ES-I3 (cell line): ENCODE results near the gene CCDC3.

Experiments
- H3K36me3 ChIP-seq: 2 replicates; pipeline ENCODE4 v1.6.1; 2013; ENCODE audit warnings: mild to moderate bottlenecking, low read length, control low read depth, moderate library complexity; ENCODE audit not compliant: insufficient read depth
- H3K4me1 ChIP-seq: 2 replicates; pipeline ENCODE4 v1.6.1; 2013; ENCODE audit warnings: mild to moderate bottlenecking, control low read depth, low read length; ENCODE audit not compliant: insufficient read depth
- H3K9ac ChIP-seq: 2 replicates; pipeline ENCODE4 v1.6.1; 2013; ENCODE audit warnings: low read depth, mild to moderate bottlenecking, low read length, moderate library complexity
- H3K9me3 ChIP-seq: 2 replicates; pipeline ENCODE4 v1.6.1; 2013; ENCODE audit warnings: mild to moderate bottlenecking, low read length, moderate library complexity; ENCODE audit not compliant: control insufficient read depth, insufficient read depth

Gene CCDC3

DNA sequence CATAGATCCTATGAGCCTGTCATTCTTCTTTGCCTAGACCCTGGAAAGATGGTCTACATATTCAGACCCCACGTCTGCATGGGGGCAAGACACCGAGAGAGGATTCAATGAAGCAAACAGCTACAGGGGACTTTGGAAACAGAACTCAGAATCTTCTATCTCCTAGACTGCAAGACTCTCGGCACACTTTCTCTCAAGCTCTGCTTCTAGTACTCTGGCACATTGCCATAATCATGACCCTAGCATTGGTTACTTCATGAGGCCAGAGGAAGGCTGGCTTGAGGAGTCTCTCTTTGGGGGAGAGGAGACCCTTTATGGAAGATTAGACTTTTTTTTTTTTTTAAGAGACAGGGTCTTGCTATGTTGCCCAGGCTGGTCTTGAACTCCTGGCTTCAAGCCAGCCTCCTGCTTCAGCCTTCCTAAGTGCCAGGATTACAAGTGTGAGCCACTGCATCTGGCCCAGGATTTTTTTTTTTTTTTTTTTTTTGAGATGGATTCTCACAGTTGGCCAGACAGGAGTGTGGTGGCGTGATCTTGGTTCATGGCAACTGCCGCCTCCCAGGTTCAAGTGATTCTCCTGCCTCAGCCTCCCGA, 20.7 kb downstream of the CCDC3 start:
- Histone ChIP-seq H3K4me1 (no peaks in the 10 kb centered on the region), H3K9ac (no peak overlapping the region), H3K36me3 (no peaks in the 10 kb centered on the region), H3K9me3 (no peaks in the 10 kb centered on the region)

DNA sequence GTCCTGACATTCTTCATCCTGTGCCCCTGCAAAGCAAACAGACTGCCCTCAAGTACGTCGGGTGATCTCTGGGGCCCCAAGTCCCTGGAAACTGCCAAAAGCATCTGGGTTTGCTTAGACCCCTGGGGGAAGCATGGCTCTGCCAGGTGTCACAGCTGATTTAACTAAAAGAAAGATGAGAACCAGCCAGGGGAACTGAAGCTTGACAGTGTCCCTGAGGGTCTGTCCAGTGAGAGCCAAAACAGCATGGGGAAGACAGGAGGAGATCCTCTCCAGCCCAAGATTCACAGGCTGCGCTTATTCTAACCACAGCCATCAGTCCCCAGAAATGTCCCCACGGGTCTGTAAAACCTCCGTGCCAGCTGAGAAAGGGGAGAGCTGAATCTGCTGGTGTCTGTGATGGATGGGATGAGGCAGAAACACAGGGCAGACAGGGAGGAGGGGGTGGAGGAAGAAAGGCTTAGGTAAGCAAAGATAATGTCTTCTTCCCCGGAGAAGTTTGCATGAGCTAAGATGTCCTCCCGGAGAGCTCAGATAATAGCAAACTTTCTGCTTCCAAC, 21.3 kb downstream of the CCDC3 start:
- Histone ChIP-seq H3K36me3 (no peaks in the 10 kb centered on the region), H3K9me3 (no peaks in the 10 kb centered on the region), H3K4me1 (no peaks in the 10 kb centered on the region), H3K9ac (no peak overlapping the region)

GRCh38 chr10:12978891-12979290, 22.6 kb downstream of the CCDC3 start:
- Histone ChIP-seq H3K9me3 (no peaks in the 10 kb centered on the region), H3K9ac (no peak overlapping the region), H3K36me3 (no peaks in the 10 kb centered on the region), H3K4me1 (no peaks in the 10 kb centered on the region)

GRCh38 chr10:12975906-12976305, 25.6 kb downstream of the CCDC3 start:
- H3K9me3 ChIP-seq = no peaks in the 10 kb centered on the region
- no peaks in the 10 kb centered on the region for H3K4me1 ChIP-seq
- H3K36me3 ChIP-seq = no peaks in the 10 kb centered on the region
- no peak overlapping the region for H3K9ac ChIP-seq

DNA sequence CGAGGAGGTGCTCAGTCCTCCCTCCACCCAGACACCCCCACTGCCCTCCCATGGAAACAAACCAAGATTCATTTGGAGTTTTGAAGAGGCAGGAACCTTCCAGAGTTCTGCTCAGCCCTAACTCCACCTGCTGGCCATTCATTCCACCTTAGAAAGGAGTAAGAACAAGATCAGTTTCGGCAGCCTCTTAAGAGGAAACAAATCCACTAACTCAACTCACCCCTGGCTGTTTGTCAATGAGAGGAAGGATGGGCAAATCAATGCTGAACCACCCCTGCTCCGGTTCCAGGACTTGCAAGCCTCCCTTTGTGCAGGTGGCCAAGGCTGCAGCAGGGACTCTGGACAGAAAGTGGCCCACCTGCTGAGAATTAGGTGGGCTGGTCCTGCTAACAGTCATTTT, 26.2 kb downstream of the CCDC3 start:
- H3K9me3 ChIP-seq = no peaks in the 10 kb centered on the region
- H3K4me1 ChIP-seq = no peaks in the 10 kb centered on the region
- no peak overlapping the region for H3K9ac ChIP-seq
- H3K36me3 ChIP-seq = no peaks in the 10 kb centered on the region

DNA sequence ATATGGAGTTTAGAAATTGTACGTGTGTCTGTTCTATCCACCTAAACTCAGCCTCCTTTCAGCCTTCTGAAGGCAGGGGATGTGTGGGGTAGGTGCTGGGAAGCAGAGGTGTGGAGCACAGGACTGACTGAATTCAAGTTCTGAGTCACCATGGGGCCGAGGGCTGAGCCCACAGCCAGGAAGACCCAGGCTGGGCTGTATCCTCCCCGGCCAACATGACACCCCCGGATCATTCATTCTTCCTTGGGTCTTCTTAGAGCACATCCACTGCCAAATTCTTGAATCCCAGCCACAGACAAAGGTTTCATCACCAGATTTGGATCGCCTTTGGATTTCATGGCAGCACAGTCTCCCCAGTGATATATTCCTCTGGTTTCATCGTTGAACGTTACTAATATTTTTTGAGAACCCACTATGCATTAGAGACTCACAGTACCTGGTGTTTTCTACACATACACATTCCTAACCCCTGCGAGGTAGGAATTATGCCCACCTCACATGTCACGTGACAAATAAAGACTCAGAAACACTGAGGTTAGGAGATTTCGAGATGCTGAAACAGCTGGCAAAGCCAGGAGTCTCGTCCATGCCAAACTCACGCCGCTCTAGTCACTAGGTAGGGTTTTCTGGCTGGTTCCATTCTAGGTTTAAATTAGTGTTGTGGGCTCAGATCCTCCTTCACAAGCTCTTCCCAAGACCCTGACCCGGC, 26.9 kb downstream of the CCDC3 start:
- Histone ChIP-seq H3K4me1 (no peaks in the 10 kb centered on the region), H3K9ac (no peak overlapping the region), H3K36me3 (no peaks in the 10 kb centered on the region), H3K9me3 (no peaks in the 10 kb centered on the region)

- Histone ChIP-seq H3K9me3 (no peaks in the 10 kb centered on the region), H3K9ac (no peak overlapping the region), H3K4me1 (no peaks in the 10 kb centered on the region), H3K36me3 (no peaks in the 10 kb centered on the region)
Measured at GRCh38 chr10:12974078-12974477, 27.4 kb downstream of the CCDC3 start.

- H3K9ac ChIP-seq = no peak overlapping the region
- no peaks in the 10 kb centered on the region for H3K4me1 ChIP-seq
- H3K36me3 ChIP-seq = no peaks in the 10 kb centered on the region; the same call in 1 of the 2 replicates
- H3K9me3 ChIP-seq = no peaks in the 10 kb centered on the region
Measured at GRCh38 chr10:12973149-12973718, 28.3 kb downstream of the CCDC3 start.

- Histone ChIP-seq H3K9ac (no peak overlapping the region), H3K4me1 (no peaks in the 10 kb centered on the region), H3K36me3 (no peaks in the 10 kb centered on the region; the same call in 1 of the 2 replicates), H3K9me3 (no peaks in the 10 kb centered on the region)
Measured at GRCh38 chr10:12972146-12972545, 29.4 kb downstream of the CCDC3 start.

- Histone ChIP-seq H3K9ac (no peak overlapping the region), H3K4me1 (no peaks in the 10 kb centered on the region), H3K36me3 (no peaks in the 10 kb centered on the region; the same call in 1 of the 2 replicates), H3K9me3 (no peaks in the 10 kb centered on the region)
Measured at GRCh38 chr10:12971001-12971788, 30.3 kb downstream of the CCDC3 start.

- H3K4me1 ChIP-seq = no peaks in the 10 kb centered on the region
- H3K9ac ChIP-seq = no peak overlapping the region
- H3K9me3 ChIP-seq = no peaks in the 10 kb centered on the region
- no peaks in the 10 kb centered on the region; the same call in 1 of the 2 replicates for H3K36me3 ChIP-seq
Measured at GRCh38 chr10:12969951-12970350, 31.6 kb downstream of the CCDC3 start.

- H3K9me3 ChIP-seq = no peaks in the 10 kb centered on the region
Measured at GRCh38 chr10:12966067-12966466, 35.4 kb downstream of the CCDC3 start.

GRCh38 chr10:12965571-12965970, 35.9 kb downstream of the CCDC3 start:
- no peaks in the 10 kb centered on the region for H3K4me1 ChIP-seq
- H3K36me3 ChIP-seq = no peaks in the 10 kb centered on the region; the same call in 1 of the 2 replicates
- H3K9me3 ChIP-seq = no peaks in the 10 kb centered on the region
- no peak overlapping the region for H3K9ac ChIP-seq

More at GRCh38 chr10:12966067-12966466, 35.4 kb downstream of the CCDC3 start:
- H3K4me1 ChIP-seq = no peaks in the 10 kb centered on the region
- no peak overlapping the region for H3K9ac ChIP-seq
- no peaks in the 10 kb centered on the region; the same call in 1 of the 2 replicates for H3K36me3 ChIP-seq

DNA sequence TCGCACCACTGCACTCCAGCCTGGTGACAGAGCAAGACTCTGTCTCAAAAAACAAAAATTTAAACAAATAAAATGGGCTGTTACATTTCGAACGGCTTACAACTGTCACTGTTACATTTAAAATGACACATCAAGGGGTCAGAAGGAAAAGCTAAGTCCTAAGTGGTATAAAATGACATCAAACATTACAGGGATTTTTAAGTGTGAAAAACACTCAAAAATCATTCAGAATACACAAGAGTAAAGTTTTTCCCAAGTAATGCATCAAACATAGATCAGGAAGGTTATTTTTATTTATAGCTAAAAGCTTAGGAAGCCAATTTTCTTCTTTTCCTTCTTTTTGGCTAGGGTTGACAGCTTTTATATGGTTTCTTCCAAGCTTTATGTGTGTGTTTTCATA, 39.0 kb downstream of the CCDC3 start:
- Histone ChIP-seq H3K9me3 (no peaks in the 10 kb centered on the region), H3K9ac (no peak overlapping the region), H3K4me1 (no peaks in the 10 kb centered on the region), H3K36me3 (no peaks in the 10 kb centered on the region)
